Endothelial cell of umbilical vein (primary cell): Measurements from ENCODE around the gene TMC3. TPM values are rescaled to one million over a fixed set of nuclear protein-coding genes. Genes with fewer than 3 reads are reported as not detected.

Experiments used
- BruUV-seq: library from RNA; stranded (reverse); fragments of 400-500 nt; replicated peaks from 2 replicates; lab custom pipeline; 2021; lab: Mats Ljungman, UMichigan
- CTCF ChIA-PET: fragments of 300-600, 350-600 bp; sonication (Branson Sonifier 250); formaldehyde crosslinking; loops from one replicate; lab custom pipeline; 2021; ENCODE audit warnings: antibody characterized with exemption, inconsistent platforms; lab: Charles Lee
- POLR2A ChIA-PET: fragments of 300-600, 350-600 bp; sonication (Branson Sonifier 250); formaldehyde crosslinking; loops from one replicate; lab custom pipeline; 2021; ENCODE audit warnings: antibody characterized with exemption, inconsistent platforms; lab: Charles Lee
- DNase-seq: peaks from one replicate; pipeline ENCODE4 v3.0.0-alpha.2; 2011; ENCODE audit warnings: low read depth, low spot score
- FAIRE-seq: peaks from 2 replicates; lab custom pipeline; 2011; peaks lifted over from hg19 to GRCh38; lab: Jason Lieb, UNC
- H2AFZ ChIP-seq: 2 replicates; pipeline ENCODE4 v1.6.0; 2012; ENCODE audit warnings: low read depth, low read length, control low read depth, inconsistent platforms
- H3K27ac ChIP-seq: 2 replicates; pipeline ENCODE4 v1.5.1; 2011; ENCODE audit warnings: low read depth, mild to moderate bottlenecking, control low read depth, low read length, moderate library complexity; ENCODE audit not compliant: insufficient read depth
- H3K27me3 ChIP-seq, 2 experiments: 2 replicates each; pipeline versions ENCODE4 v1.6.0 to v1.6.1; 2011; ENCODE audit warnings: low read length in 2 of 2, mixed read lengths in 1 of 2; ENCODE audit not compliant: control insufficient read depth in 2 of 2, insufficient read depth in 2 of 2
- H3K36me3 ChIP-seq, 2 experiments: 2 replicates in 1 of 2; 3 replicates in 1 of 2; pipeline ENCODE4 v1.5.1; 2011; ENCODE audit warnings: low read length in 2 of 2, mild to moderate bottlenecking in 1 of 2, moderate library complexity in 1 of 2; ENCODE audit not compliant: control insufficient read depth in 2 of 2, insufficient read depth in 2 of 2; ENCODE audit errors: extremely low read depth in 1 of 2
- H3K4me1 ChIP-seq: 3 replicates; pipeline ENCODE4 v1.5.1; 2011; ENCODE audit warnings: mild to moderate bottlenecking, low read length; ENCODE audit not compliant: control insufficient read depth, insufficient read depth; ENCODE audit errors: extremely low read depth
- H3K4me2 ChIP-seq: 2 replicates; pipeline ENCODE4 v1.6.1; 2011; ENCODE audit warnings: low read length, control low read depth, mixed read lengths; ENCODE audit not compliant: insufficient read depth
- H3K4me3 ChIP-seq, 3 experiments: fragments of 200-600 bp in 1 of 3; sonication (generic), shearing (Covaris generic) in 1 of 3; replicated peaks in 1 of 3; 2 replicates each; pipeline ENCODE4 v1.5.1; 2011 to 2016; ENCODE audit warnings: control low read depth in 3 of 3, low read length in 3 of 3, mild to moderate bottlenecking in 2 of 3, inconsistent platforms in 1 of 3, low read depth in 1 of 3, moderate library complexity in 1 of 3; ENCODE audit not compliant: insufficient read depth in 1 of 3
- H3K79me2 ChIP-seq: 2 replicates; pipeline ENCODE4 v1.6.0; 2012; ENCODE audit warnings: low read length, inconsistent platforms; ENCODE audit not compliant: control insufficient read depth, insufficient read depth
- H3K9ac ChIP-seq: replicated peaks from 2 replicates; pipeline ENCODE3; 2011; ENCODE audit warnings: low read length, control low read depth; ENCODE audit not compliant: insufficient read depth; ENCODE audit errors: extremely low read depth
- H3K9me1 ChIP-seq: replicated peaks from 3 replicates; pipeline ENCODE4 v1.6.0; 2011; ENCODE audit warnings: mild to moderate bottlenecking, low read length; ENCODE audit not compliant: control insufficient read depth, insufficient read depth; ENCODE audit errors: extremely low read depth
- H3K9me3 ChIP-seq: replicated peaks from 2 replicates; pipeline ENCODE4 v1.5.1; 2012; ENCODE audit warnings: low read length, inconsistent platforms; ENCODE audit not compliant: control insufficient read depth, insufficient read depth
- H4K20me1 ChIP-seq: replicated peaks from 2 replicates; pipeline ENCODE3; 2011; ENCODE audit warnings: mild to moderate bottlenecking, low read length; ENCODE audit not compliant: control insufficient read depth, insufficient read depth; ENCODE audit errors: extremely low read depth
- CTCF ChIP-seq, 2 donors: IDR thresholded peaks; 1 replicate in 1 of 2; 2 replicates in 1 of 2; pipeline ENCODE4 v1.5.1; 2011; ENCODE audit warnings: low read length in 2 of 2, mild to moderate bottlenecking in 2 of 2, moderate library complexity in 2 of 2, control low read depth in 1 of 2, inconsistent platforms in 1 of 2, low read depth in 1 of 2; ENCODE audit not compliant: insufficient read depth in 1 of 2; ENCODE audit errors: extremely low read depth in 1 of 2
- EZH2 ChIP-seq: IDR thresholded peaks from 2 replicates; pipeline ENCODE4 v1.6.1; 2012; ENCODE audit warnings: borderline replicate concordance, low read depth, mild to moderate bottlenecking, moderate library complexity, low read length, inconsistent platforms; ENCODE audit not compliant: severe bottlenecking
- GATA2 ChIP-seq: IDR thresholded peaks from 2 replicates; pipeline ENCODE4 v1.7.0; 2011; ENCODE audit warnings: low read depth, mild to moderate bottlenecking, moderate library complexity, mixed read lengths, low read length; ENCODE audit not compliant: insufficient read length, insufficient read depth
- MAX ChIP-seq: IDR thresholded peaks from 2 replicates; pipeline ENCODE4 v1.6.1; 2011; ENCODE audit not compliant: insufficient read depth, insufficient read length
- MYC ChIP-seq: IDR thresholded peaks from one replicate; pipeline ENCODE4 v1.6.1; 2011; ENCODE audit warnings: mild to moderate bottlenecking, low read depth, low read length
- POLR2A ChIP-seq: IDR thresholded peaks from 2 replicates; pipeline ENCODE4 v1.6.1; 2012; ENCODE audit warnings: low read depth, mild to moderate bottlenecking, control low read depth, low read length
- POLR2AphosphoS5 ChIP-seq: IDR thresholded peaks from 2 replicates; pipeline ENCODE4 v1.6.1; 2012; ENCODE audit warnings: low read depth, mild to moderate bottlenecking, control low read depth, low read length, moderate library complexity; ENCODE audit not compliant: insufficient read depth
- dilution Hi-C: fragments of 300-500 bp; cut with MboI; formaldehyde crosslinking; loops from one replicate; pipeline ENCODE4 v1.15.0; 2019; ENCODE audit warnings: low sequenced_read_pairs; ENCODE audit not compliant: extremely low pct_ligation_motif_present
- intact Hi-C: fragments of 100-400 bp; cut with micrococcal nuclease; formaldehyde crosslinking; loops from one replicate; pipeline ENCODE4 v1.10.0; 2022
- polyA plus RNA-seq, 4 experiments: library from polyadenylated mRNA; depleted of rRNA in 3 of 4; stranded (reverse) in 3 of 4; unstranded in 1 of 4; fragments of >200 nt; gene quantifications; 2 replicates each; pipeline versions ENCODE4 v1.2.1 to v1.2.3, GENCODE V29; 2011 to 2012; ENCODE audit warnings: missing spikeins in 1 of 4
- total RNA-seq: library from RNA; stranded (reverse); gene quantifications from 2 replicates; pipeline ENCODE4 v1.2.3, GENCODE V29; 2021

Gene TMC3
- total and polyA plus RNA-seq, 2 donors (not counting 3 experiments of a cell fraction or from before 2014, with no cell fraction given): not detected

GRCh38 chr15:81380203-81380602 is 6.2 kb upstream of the TMC3 start:
- no peak for FAIRE-seq
- no peaks in the 10 kb centered on the region for H3K36me3 ChIP-seq
- peaks cover 2% of the 10 kb centered on the region for H3K9me1 ChIP-seq
- H3K4me1 ChIP-seq: no peaks in the 10 kb centered on the region
- dilution Hi-C loops (no loop called here), intact Hi-C loops (loop anchor here (5.0 kb wide), 1 partner anchor 623 kb away; no protein-coding TSS in a partner anchor)
- H3K4me2 ChIP-seq: no peak overlapping the region
- no peak overlapping the region for H3K9ac ChIP-seq
- H3K27ac ChIP-seq: no peak overlapping the region
- H3K9me3 ChIP-seq: no peaks in the 10 kb centered on the region
- H4K20me1 ChIP-seq: no peaks in the 10 kb centered on the region
- no peaks in the 10 kb centered on the region for H3K27me3 ChIP-seq
- CTCF ChIA-PET: interaction anchor here (1.4 to 2.0 kb wide), 2 partner anchors 30 to 114 kb away, joined by 3 to 8 read pairs; no protein-coding TSS in a partner anchor
- TF ChIP-seq CTCF (IDR thresholded peaks at IDR 0.05; ENCODE audit: extremely low read depth in 1 of 2, insufficient read depth in 1 of 2, low read depth in 1 of 2, low read length in 2 of 2) (no peak), EZH2 (no peak), MYC (no peak), MAX (no peak), POLR2A (no peak), GATA2 (no peak), POLR2AphosphoS5 (no peak)
- DNase-seq: no peak
- no TSS peak for BruUV-seq
- H2AFZ ChIP-seq: no peak overlapping the region
- no peaks in the 10 kb centered on the region for H3K79me2 ChIP-seq
- H3K4me3 ChIP-seq: no peak overlapping the region
- POLR2A ChIA-PET: no interaction called here
